EL (cell line): Measurements from ENCODE around the gene TP53INP2.
"Not testable (repeated sequence)": the region's sequence is repeated elsewhere in the genome, so short reads cannot be mapped to it uniquely, and the experiment has no call there.

Source experiments
- DNase-seq: peaks from one replicate; pipeline ENCODE4 v3.0.0-alpha.2; 2016

Gene TP53INP2

GRCh38 chr20:34704177-34705007 is at the start of gene TP53INP2:
TSS of gene TP53INP2 (plus strand) at chr20:34704344. CDS start at chr20:34708740, 4,396 bp downstream.
- DNase-seq, result peak; percentile 83

- not testable (repeated sequence) for DNase-seq
Measured at GRCh38 chr20:34658654-34659053, 45.5 kb upstream of the TP53INP2 start.

- peak; percentile 61 for DNase-seq
Measured at GRCh38 chr20:34661811-34662210, 42.3 kb upstream of the TP53INP2 start.

- peak; percentile 34 for DNase-seq
Measured at GRCh38 chr20:34663213-34663943, 40.8 kb upstream of the TP53INP2 start.

GRCh38 chr20:34664751-34665150 is 39.4 kb upstream of the TP53INP2 start:
- DNase-seq, result not testable (repeated sequence)

- DNase-seq, result no peak
Measured at GRCh38 chr20:34669094-34669493, 35.0 kb upstream of the TP53INP2 start.

- DNase-seq, result no peak
Measured at GRCh38 chr20:34673412-34673811, 30.7 kb upstream of the TP53INP2 start.

GRCh38 chr20:34675561-34675960 is 28.6 kb upstream of the TP53INP2 start:
- no peak for DNase-seq

GRCh38 chr20:34675993-34676641 is 28.0 kb upstream of the TP53INP2 start:
- DNase-seq, result no peak

GRCh38 chr20:34676642-34677373 is 27.3 kb upstream of the TP53INP2 start, which contains the start of gene PIGU:
TSS of gene PIGU (minus strand) at chr20:34677092. CDS start at chr20:34677085, 7 bp downstream.
- DNase-seq, result peak; percentile 95

- DNase-seq, result no peak
Measured at GRCh38 chr20:34680586-34681175, 23.5 kb upstream of the TP53INP2 start.

- no peak for DNase-seq
Measured at GRCh38 chr20:34683667-34684066, 20.5 kb upstream of the TP53INP2 start.

- peak; percentile 27 for DNase-seq
Measured at GRCh38 chr20:34689486-34689885, 14.7 kb upstream of the TP53INP2 start.

- no peak for DNase-seq
Measured at GRCh38 chr20:34691838-34692237, 12.3 kb upstream of the TP53INP2 start.

- no peak for DNase-seq
Measured at GRCh38 chr20:34693414-34693813, 10.7 kb upstream of the TP53INP2 start.

GRCh38 chr20:34701405-34702085 is 2.6 kb upstream of the TP53INP2 start:
- DNase-seq, result no peak

- DNase-seq, result no peak
Measured at GRCh38 chr20:34703061-34703423, 1.1 kb upstream of the TP53INP2 start.

GRCh38 chr20:34703424-34704176 is 544 bp upstream of the TP53INP2 start:
- peak; percentile 32 for DNase-seq

GRCh38 chr20:34705008-34705396 is 858 bp downstream of the TP53INP2 start:
- DNase-seq, result no peak

GRCh38 chr20:34705397-34706301 is 1.5 kb downstream of the TP53INP2 start:
- DNase-seq, result peak; percentile 63
